HepG2 (cell line): Measurements from ENCODE around the gene WDR81. TPM values are rescaled to one million over a fixed set of nuclear protein-coding genes. Genes with fewer than 3 reads are reported as not detected.
A peak's percentile ranks its signal among the peaks of the same experiment; 100 is the strongest.

ENCODE experiments used
- BCLAF1 ChIP-seq: fragments of 450-650 bp; IDR thresholded peaks from 2 replicates; pipeline ENCODE4 v1.6.1; 2017; ENCODE audit warnings: mild to moderate bottlenecking
- CHCHD3 ChIP-seq: sonication (generic); formaldehyde crosslinking; IDR thresholded peaks from 2 replicates; pipeline ENCODE4 v1.8.0; 2022; ENCODE audit warnings: mild to moderate bottlenecking, missing genetic modification reagents, moderate library complexity
- CHD2 ChIP-seq: IDR thresholded peaks from 2 replicates; pipeline ENCODE4 v1.6.1; 2011; ENCODE audit warnings: low read depth, low read length, improper control_type of control experiment
- GABPA ChIP-seq, 2 experiments: IDR thresholded peaks; 2 replicates each; pipeline ENCODE4 v1.6.1; 2011 to 2016; ENCODE audit warnings: low read depth in 2 of 2, low read length in 1 of 2, missing biosample characterization in 1 of 2, missing genetic modification characterization in 1 of 2
- GMEB1 ChIP-seq: sonication (generic); formaldehyde crosslinking; IDR thresholded peaks from 2 replicates; pipeline ENCODE4 v1.5.1; 2020; ENCODE audit warnings: missing genetic modification reagents, mild to moderate bottlenecking, borderline replicate concordance
- LBX2 ChIP-seq: sonication (generic); formaldehyde crosslinking; IDR thresholded peaks from 2 replicates; pipeline ENCODE4 v1.5.0; 2020; ENCODE audit warnings: missing genetic modification reagents, mild to moderate bottlenecking, borderline replicate concordance
- MAZ ChIP-seq, 2 experiments: sonication (generic) in 1 of 2; formaldehyde crosslinking in 1 of 2; IDR thresholded peaks; 2 replicates each; pipeline versions ENCODE4 v1.5.0 to v1.6.1; 2012 to 2020; ENCODE audit warnings: low read depth in 2 of 2, mild to moderate bottlenecking in 2 of 2, borderline replicate concordance in 1 of 2, improper control_type of control experiment in 1 of 2, low read length in 1 of 2, missing genetic modification reagents in 1 of 2, moderate library complexity in 1 of 2
- NCOA2 ChIP-seq: sonication (generic); formaldehyde crosslinking; IDR thresholded peaks from 2 replicates; pipeline ENCODE4 v1.8.0; 2022; ENCODE audit warnings: inconsistent platforms
- PHF20 ChIP-seq: sonication (generic); formaldehyde crosslinking; IDR thresholded peaks from 2 replicates; pipeline ENCODE4 v1.5.0; 2020; ENCODE audit warnings: mild to moderate bottlenecking, missing genetic modification reagents
- RFXANK ChIP-seq: IDR thresholded peaks from 2 replicates; pipeline ENCODE4 v1.6.1; 2016
- SIN3A ChIP-seq: IDR thresholded peaks from 2 replicates; pipeline ENCODE4 v1.6.1; 2011; ENCODE audit warnings: low read depth, mild to moderate bottlenecking, control low read depth, low read length, borderline replicate concordance
- TP53 ChIP-seq: sonication (generic); formaldehyde crosslinking; conservative IDR thresholded peaks from 2 replicates; pipeline ENCODE4 v1.4.0; 2020; ENCODE audit warnings: missing genetic modification reagents
- ZFP82 ChIP-seq: sonication (generic); formaldehyde crosslinking; IDR thresholded peaks from 2 replicates; pipeline ENCODE4 v1.5.1; 2020; ENCODE audit warnings: mild to moderate bottlenecking, missing genetic modification reagents, borderline replicate concordance
- ZNF264 ChIP-seq: sonication (generic); formaldehyde crosslinking; IDR thresholded peaks from 2 replicates; pipeline ENCODE4 v1.4.0; 2020; ENCODE audit warnings: missing genetic modification reagents
- ZNF33B ChIP-seq: sonication (generic); formaldehyde crosslinking; IDR thresholded peaks from 2 replicates; pipeline ENCODE4 v1.5.1; 2020; ENCODE audit warnings: mild to moderate bottlenecking, missing genetic modification reagents
- polyA plus RNA-seq, 8 experiments: library from polyadenylated mRNA; depleted of rRNA in 3 of 8; stranded (reverse) in 7 of 8; unstranded in 1 of 8; fragments of >200 nt; fragmentation: Illumina TruSeq in 4 of 8; extraction: Trizol in 4 of 8; gene quantifications; 2 replicates each; pipeline versions ENCODE4 v1.2.1 to v1.2.3, GENCODE V29; 2011 to 2016; ENCODE audit warnings: low read depth in 4 of 8, missing spikeins in 1 of 8, mixed read lengths in 1 of 8; ENCODE audit not compliant: insufficient read depth in 1 of 8
- total RNA-seq, 5 experiments: library from RNA; depleted of rRNA; stranded (reverse); fragments of >200 nt; fragmentation: Illumina TruSeq; extraction: Trizol; gene quantifications; 2 replicates each; pipeline ENCODE4 v1.2.3, GENCODE V29; 2016; ENCODE audit warnings: low read depth in 1 of 5
- TF ChIP-seq, protein P1 (sequence below): sonication (generic); formaldehyde crosslinking; IDR thresholded peaks from 2 replicates; pipeline ENCODE4 v1.8.1; 2023; ENCODE audit warnings: mild to moderate bottlenecking, moderate library complexity, missing genetic modification reagents
- TF ChIP-seq, protein P2 (sequence below): sonication (generic); formaldehyde crosslinking; IDR thresholded peaks from 2 replicates; pipeline ENCODE4 v1.4.0; 2020; ENCODE audit warnings: missing genetic modification reagents, borderline replicate concordance
- TF ChIP-seq, protein P3 (sequence below): sonication (generic); formaldehyde crosslinking; conservative IDR thresholded peaks from 2 replicates; pipeline ENCODE4 v1.8.0; 2022; ENCODE audit warnings: mild to moderate bottlenecking, moderate library complexity, missing genetic modification reagents

The WDR81 gene
- total and polyA plus RNA-seq, 2 of the 13 experiments (the other 11 are each of a cell fraction or from before 2014, with no cell fraction given), result 9.1 to 16.7 TPM

DNA sequence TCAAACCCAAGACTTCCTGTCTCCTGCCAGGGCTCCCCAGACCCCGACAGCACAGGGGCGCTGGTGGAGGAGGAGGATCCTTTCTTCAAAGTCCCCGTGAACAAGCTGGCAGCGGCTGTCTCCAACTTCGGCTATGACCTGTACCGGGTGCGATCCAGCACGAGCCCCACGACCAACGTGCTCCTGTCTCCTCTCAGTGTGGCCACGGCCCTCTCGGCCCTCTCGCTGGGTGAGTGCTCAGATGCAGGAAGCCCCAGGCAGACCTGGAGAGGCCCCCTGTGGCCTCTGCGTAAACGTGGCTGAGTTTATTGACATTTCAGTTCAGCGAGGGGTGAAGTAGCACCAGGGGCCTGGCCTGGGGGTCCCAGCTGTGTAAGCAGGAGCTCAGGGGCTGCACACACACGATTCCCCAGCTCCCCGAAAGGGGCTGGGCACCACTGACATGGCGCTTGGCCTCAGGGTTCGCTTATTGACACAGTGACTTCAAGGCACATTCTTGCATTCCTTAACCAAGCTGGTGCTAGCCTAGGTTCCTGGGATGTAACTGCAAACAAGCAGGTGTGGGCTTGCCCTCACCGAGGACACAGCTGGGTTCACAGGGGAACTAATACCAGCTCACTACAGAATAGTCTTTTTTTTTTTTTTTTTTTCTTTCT lies 45.4 kb downstream of the WDR81 start (continued):
- TF ChIP-seq BCLAF1 (no peak), NCOA2 (CRISPR knock-in tag) (peak; percentile 69), CHCHD3 (CRISPR knock-in tag) (no peak), TP53 (CRISPR knock-in tag) (0 out of 2 replicates have a peak, but pooled peaks have one; percentile 17), SIN3A (peak; percentile 79), ZFP82 (no peak), ZNF33B (CRISPR knock-in tag) (no peak), ZNF264 (CRISPR knock-in tag) (peak; percentile 49; the same call in 1 of the 2 replicates), RFXANK (CRISPR knock-in tag) (no peak), LBX2 (CRISPR knock-in tag) (no peak), PHF20 (CRISPR knock-in tag) (no peak), MAZ (IDR thresholded peaks at IDR 0.05; ENCODE audit: borderline replicate concordance, low read depth, low read length) (no peak), MAZ (CRISPR knock-in tag; IDR thresholded peaks at IDR 0.05; ENCODE audit: low read depth) (no peak; the same call in 1 of the 2 replicates), GMEB1 (peak; percentile 36; the same call in 1 of the 2 replicates), GABPA (IDR thresholded peaks at IDR 0.05; ENCODE audit: low read depth, low read length) (no peak), GABPA (CRISPR knock-in tag; IDR thresholded peaks at IDR 0.05; ENCODE audit: low read depth) (no peak), CHD2 (no peak)
- TF ChIP-seq, protein P1, sequence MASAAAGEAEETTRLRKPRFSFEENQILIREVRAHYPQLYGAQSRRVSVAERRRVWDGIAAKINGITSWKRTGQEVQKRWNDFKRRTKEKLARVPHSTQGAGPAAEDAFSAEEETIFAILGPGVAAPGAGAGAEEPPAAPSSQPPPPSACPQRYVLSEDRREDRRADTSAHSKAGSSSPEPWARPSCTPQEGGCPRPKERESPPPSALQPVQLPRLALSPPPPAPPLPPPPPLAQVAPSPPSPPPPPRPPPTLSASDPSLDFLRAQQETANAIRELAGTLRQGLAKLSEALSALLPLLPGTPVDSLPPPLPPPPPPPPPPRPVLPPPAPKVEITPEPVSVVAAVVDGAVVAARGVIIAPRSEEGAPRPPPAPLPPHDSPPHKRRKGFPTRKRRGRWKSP (CRISPR knock-in tag), result no peak
- TF ChIP-seq, protein P2, sequence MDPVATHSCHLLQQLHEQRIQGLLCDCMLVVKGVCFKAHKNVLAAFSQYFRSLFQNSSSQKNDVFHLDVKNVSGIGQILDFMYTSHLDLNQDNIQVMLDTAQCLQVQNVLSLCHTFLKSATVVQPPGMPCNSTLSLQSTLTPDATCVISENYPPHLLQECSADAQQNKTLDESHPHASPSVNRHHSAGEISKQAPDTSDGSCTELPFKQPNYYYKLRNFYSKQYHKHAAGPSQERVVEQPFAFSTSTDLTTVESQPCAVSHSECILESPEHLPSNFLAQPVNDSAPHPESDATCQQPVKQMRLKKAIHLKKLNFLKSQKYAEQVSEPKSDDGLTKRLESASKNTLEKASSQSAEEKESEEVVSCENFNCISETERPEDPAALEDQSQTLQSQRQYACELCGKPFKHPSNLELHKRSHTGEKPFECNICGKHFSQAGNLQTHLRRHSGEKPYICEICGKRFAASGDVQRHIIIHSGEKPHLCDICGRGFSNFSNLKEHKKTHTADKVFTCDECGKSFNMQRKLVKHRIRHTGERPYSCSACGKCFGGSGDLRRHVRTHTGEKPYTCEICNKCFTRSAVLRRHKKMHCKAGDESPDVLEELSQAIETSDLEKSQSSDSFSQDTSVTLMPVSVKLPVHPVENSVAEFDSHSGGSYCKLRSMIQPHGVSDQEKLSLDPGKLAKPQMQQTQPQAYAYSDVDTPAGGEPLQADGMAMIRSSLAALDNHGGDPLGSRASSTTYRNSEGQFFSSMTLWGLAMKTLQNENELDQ, result no peak
- TF ChIP-seq, protein P3, sequence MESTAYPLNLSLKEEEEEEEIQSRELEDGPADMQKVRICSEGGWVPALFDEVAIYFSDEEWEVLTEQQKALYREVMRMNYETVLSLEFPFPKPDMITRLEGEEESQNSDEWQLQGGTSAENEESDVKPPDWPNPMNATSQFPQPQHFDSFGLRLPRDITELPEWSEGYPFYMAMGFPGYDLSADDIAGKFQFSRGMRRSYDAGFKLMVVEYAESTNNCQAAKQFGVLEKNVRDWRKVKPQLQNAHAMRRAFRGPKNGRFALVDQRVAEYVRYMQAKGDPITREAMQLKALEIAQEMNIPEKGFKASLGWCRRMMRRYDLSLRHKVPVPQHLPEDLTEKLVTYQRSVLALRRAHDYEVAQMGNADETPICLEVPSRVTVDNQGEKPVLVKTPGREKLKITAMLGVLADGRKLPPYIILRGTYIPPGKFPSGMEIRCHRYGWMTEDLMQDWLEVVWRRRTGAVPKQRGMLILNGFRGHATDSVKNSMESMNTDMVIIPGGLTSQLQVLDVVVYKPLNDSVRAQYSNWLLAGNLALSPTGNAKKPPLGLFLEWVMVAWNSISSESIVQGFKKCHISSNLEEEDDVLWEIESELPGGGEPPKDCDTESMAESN (CRISPR knock-in tag), result 0 out of 2 replicates have a peak, but pooled peaks have one; percentile 40
